ENCODE measurements around the gene MCHR1. TPM values are rescaled to one million over a fixed set of nuclear protein-coding genes. Genes with fewer than 3 reads are reported as not detected.
A peak's percentile ranks its signal among the peaks of the same experiment; 100 is the strongest.

Gene MCHR1
- total RNA-seq, 1 experiment from 2014 or later, result not detected

DNA sequence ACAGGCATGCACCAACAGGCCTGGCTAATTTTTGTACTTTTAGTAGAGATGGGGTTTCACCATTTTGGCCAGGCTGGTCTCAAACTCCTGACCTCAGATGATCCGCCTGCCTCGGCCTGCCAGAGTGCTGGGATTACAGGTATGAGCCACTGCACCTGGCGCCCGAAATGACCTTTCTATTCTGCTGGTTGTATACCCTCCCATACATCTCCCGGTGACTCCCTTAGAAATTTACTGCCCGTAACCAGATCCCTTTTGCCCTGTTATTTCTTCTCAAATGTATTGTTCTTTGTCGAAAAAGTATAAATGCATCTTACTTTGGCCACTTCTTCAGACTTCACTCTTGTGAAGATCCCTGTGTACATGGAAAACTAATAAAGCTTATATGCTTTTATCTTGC is 22.0 kb downstream of the MCHR1 start:
- DNase-seq (ENCODE audit: low read depth, low spot score), result no peak
- Histone ChIP-seq H3K27ac (ENCODE audit: low read length) (no peak overlapping the region), H3K27me3 (ENCODE audit: control insufficient read depth, insufficient read depth, low read length) (no peaks in the 10 kb centered on the region), H3K4me1 (ENCODE audit: control insufficient read depth, insufficient read depth, low read length) (no peaks in the 10 kb centered on the region), H3K9me3 (ENCODE audit: control insufficient read depth, insufficient read depth, low read depth, low read length) (no peaks in the 10 kb centered on the region), H3K4me3 (ENCODE audit: low read depth in 2 of 2, low read length in 2 of 2) (no peak overlapping the region), H3K36me3 (ENCODE audit: control insufficient read depth, insufficient read depth, low read length) (no peaks in the 10 kb centered on the region)
- in situ Hi-C loops (cut with HindIII; ENCODE audit: low pct_unique_long_range_greater_than_20kb, low sequenced_read_pairs) (no loop called here), intact Hi-C loops (cut with micrococcal nuclease; ENCODE audit: unreplicated experiment) (no loop called here)
- ChIA-PET CTCF (no interaction called here), POLR2A (interaction anchor here (0.7 kb wide), 1 partner anchor 166 kb away, joined by 4 read pairs; no protein-coding TSS in a partner anchor)
- no peak for ATAC-seq
- no TSS peak for BruUV-seq (replicated peaks)
- TF ChIP-seq SIN3A (IDR thresholded peaks at IDR 0.05; ENCODE audit: borderline replicate concordance, insufficient read depth, low read depth, low read length), result no peak
- TF ChIP-seq, protein P1, sequence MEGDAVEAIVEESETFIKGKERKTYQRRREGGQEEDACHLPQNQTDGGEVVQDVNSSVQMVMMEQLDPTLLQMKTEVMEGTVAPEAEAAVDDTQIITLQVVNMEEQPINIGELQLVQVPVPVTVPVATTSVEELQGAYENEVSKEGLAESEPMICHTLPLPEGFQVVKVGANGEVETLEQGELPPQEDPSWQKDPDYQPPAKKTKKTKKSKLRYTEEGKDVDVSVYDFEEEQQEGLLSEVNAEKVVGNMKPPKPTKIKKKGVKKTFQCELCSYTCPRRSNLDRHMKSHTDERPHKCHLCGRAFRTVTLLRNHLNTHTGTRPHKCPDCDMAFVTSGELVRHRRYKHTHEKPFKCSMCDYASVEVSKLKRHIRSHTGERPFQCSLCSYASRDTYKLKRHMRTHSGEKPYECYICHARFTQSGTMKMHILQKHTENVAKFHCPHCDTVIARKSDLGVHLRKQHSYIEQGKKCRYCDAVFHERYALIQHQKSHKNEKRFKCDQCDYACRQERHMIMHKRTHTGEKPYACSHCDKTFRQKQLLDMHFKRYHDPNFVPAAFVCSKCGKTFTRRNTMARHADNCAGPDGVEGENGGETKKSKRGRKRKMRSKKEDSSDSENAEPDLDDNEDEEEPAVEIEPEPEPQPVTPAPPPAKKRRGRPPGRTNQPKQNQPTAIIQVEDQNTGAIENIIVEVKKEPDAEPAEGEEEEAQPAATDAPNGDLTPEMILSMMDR (IDR thresholded peaks at IDR 0.05), result no peak
- no peak for TF ChIP-seq POLR2AphosphoS5 (IDR thresholded peaks at IDR 0.05; ENCODE audit: low read depth, low read length)
- TF ChIP-seq TCF7L2 (IDR thresholded peaks at IDR 0.05; ENCODE audit: low read depth, low read length), result no peak

DNA sequence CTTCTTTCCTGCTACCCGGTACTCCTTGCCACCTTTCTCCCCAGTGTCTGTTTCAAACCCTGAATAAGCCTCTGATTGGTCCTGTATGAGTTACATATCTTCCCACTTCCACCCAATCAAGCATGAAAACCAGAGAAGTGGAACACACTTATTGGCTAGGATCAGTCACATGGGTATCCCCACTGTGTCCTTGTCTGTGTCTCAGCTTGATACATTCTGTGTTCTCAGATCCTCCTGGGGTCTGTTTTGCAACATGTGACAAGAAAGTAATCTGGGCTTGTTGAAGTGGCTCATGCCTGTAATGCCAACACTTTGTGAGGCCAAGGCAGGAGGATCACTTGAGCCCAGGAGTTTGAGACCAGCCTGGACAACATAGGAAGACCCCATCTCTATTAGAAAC is 23.9 kb downstream of the MCHR1 start:
- H3K27me3 ChIP-seq (ENCODE audit: control insufficient read depth, insufficient read depth, low read length), result no peaks in the 10 kb centered on the region
- no peaks in the 10 kb centered on the region for H3K36me3 ChIP-seq (ENCODE audit: control insufficient read depth, insufficient read depth, low read length)
- no peak for ATAC-seq
- peak overlapping the region; percentile 44; the same call in 1 of the 2 replicates for H3K27ac ChIP-seq (ENCODE audit: low read length)
- TF ChIP-seq, protein P2, sequence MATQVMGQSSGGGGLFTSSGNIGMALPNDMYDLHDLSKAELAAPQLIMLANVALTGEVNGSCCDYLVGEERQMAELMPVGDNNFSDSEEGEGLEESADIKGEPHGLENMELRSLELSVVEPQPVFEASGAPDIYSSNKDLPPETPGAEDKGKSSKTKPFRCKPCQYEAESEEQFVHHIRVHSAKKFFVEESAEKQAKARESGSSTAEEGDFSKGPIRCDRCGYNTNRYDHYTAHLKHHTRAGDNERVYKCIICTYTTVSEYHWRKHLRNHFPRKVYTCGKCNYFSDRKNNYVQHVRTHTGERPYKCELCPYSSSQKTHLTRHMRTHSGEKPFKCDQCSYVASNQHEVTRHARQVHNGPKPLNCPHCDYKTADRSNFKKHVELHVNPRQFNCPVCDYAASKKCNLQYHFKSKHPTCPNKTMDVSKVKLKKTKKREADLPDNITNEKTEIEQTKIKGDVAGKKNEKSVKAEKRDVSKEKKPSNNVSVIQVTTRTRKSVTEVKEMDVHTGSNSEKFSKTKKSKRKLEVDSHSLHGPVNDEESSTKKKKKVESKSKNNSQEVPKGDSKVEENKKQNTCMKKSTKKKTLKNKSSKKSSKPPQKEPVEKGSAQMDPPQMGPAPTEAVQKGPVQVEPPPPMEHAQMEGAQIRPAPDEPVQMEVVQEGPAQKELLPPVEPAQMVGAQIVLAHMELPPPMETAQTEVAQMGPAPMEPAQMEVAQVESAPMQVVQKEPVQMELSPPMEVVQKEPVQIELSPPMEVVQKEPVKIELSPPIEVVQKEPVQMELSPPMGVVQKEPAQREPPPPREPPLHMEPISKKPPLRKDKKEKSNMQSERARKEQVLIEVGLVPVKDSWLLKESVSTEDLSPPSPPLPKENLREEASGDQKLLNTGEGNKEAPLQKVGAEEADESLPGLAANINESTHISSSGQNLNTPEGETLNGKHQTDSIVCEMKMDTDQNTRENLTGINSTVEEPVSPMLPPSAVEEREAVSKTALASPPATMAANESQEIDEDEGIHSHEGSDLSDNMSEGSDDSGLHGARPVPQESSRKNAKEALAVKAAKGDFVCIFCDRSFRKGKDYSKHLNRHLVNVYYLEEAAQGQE (IDR thresholded peaks at IDR 0.05; ENCODE audit: insufficient read depth in 1 of 2, low read depth in 2 of 2, low read length in 1 of 2), result no peak
- no peaks in the 10 kb centered on the region for H3K9me3 ChIP-seq (ENCODE audit: control insufficient read depth, insufficient read depth, low read depth, low read length)
- POLR2A ChIA-PET, result no interaction called here
- intact Hi-C loops (cut with micrococcal nuclease; ENCODE audit: unreplicated experiment), result no loop called here
- no peak overlapping the region for H3K4me3 ChIP-seq (ENCODE audit: low read depth in 2 of 2, low read length in 2 of 2)
- CTCF ChIA-PET, result no interaction called here
- BruUV-seq (replicated peaks), result no TSS peak
- in situ Hi-C loops (cut with HindIII; ENCODE audit: low pct_unique_long_range_greater_than_20kb, low sequenced_read_pairs), result no loop called here
- no peak for DNase-seq (ENCODE audit: low read depth, low spot score)
- H3K4me1 ChIP-seq (ENCODE audit: control insufficient read depth, insufficient read depth, low read length), result no peaks in the 10 kb centered on the region

DNA sequence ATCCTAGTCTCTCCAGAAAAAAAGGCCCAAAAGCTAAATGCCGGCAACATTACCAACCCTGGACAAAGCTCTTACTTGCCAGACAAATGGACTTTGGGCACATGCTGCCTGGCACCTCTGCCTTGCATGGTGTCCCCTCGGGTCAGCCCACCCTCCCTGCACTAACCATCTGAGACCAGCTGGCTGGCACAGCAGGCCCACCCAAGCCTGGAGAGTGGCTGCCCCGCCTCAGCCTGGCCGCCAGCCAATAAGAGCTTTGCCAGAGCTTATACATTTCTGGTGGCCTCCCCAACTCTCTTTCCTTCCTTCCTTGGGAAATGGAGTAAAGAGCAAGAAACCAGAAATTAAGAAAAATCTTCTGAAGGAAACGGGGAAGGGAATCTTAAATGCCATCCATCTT is 24.5 kb downstream of the MCHR1 start:
- CTCF ChIA-PET, result no interaction called here
- no peaks in the 10 kb centered on the region for H3K9me3 ChIP-seq (ENCODE audit: control insufficient read depth, insufficient read depth, low read depth, low read length)
- no peaks in the 10 kb centered on the region for H3K27me3 ChIP-seq (ENCODE audit: control insufficient read depth, insufficient read depth, low read length)
- no peak overlapping the region for H3K27ac ChIP-seq (ENCODE audit: low read length)
- TF ChIP-seq TCF7L2 (IDR thresholded peaks at IDR 0.05; ENCODE audit: low read depth, low read length) (no peak), SIN3A (IDR thresholded peaks at IDR 0.05; ENCODE audit: borderline replicate concordance, insufficient read depth, low read depth, low read length) (no peak), POLR2AphosphoS5 (IDR thresholded peaks at IDR 0.05; ENCODE audit: low read depth, low read length) (no peak)
- TF ChIP-seq, protein P1 (IDR thresholded peaks at IDR 0.05), result no peak
- TF ChIP-seq, protein P2 (IDR thresholded peaks at IDR 0.05; ENCODE audit: insufficient read depth in 1 of 2, low read depth in 2 of 2, low read length in 1 of 2), result no peak
- POLR2A ChIA-PET, result no interaction called here
- no peaks in the 10 kb centered on the region for H3K4me1 ChIP-seq (ENCODE audit: control insufficient read depth, insufficient read depth, low read length)
- BruUV-seq (replicated peaks), result no TSS peak
- ATAC-seq (no peak), DNase-seq (ENCODE audit: low read depth, low spot score) (no peak)
- no peaks in the 10 kb centered on the region for H3K36me3 ChIP-seq (ENCODE audit: control insufficient read depth, insufficient read depth, low read length)
- intact Hi-C loops (cut with micrococcal nuclease; ENCODE audit: unreplicated experiment) (no loop called here), in situ Hi-C loops (cut with HindIII; ENCODE audit: low pct_unique_long_range_greater_than_20kb, low sequenced_read_pairs) (no loop called here)
- no peak overlapping the region for H3K4me3 ChIP-seq (ENCODE audit: low read depth in 2 of 2, low read length in 2 of 2)

Measured in Panc1 (cell line).